ENCODE results near the gene BMP7. TPM values are rescaled to one million over a fixed set of nuclear protein-coding genes. Genes with fewer than 3 reads are reported as not detected.

Gene BMP7
- total and polyA plus RNA-seq, 2 donors (not counting 3 experiments of a cell fraction or from before 2014, with no cell fraction given), result not detected

GRCh38 chr20:57199656-57200405, 66.6 kb downstream of the BMP7 start:
- BruUV-seq (replicated peaks), result no TSS peak
- no peaks in the 10 kb centered on the region for H3K79me2 ChIP-seq (ENCODE audit: control insufficient read depth, insufficient read depth, low read length)
- intact Hi-C loops (cut with micrococcal nuclease) (no loop called here), dilution Hi-C loops (cut with MboI; ENCODE audit: extremely low pct_ligation_motif_present, low sequenced_read_pairs) (no loop called here)
- H3K36me3 ChIP-seq (ENCODE audit: control insufficient read depth in 2 of 2, extremely low read depth in 1 of 2, insufficient read depth in 2 of 2, low read length in 2 of 2), result no peaks in the 10 kb centered on the region
- no peaks in the 10 kb centered on the region for H4K20me1 ChIP-seq (replicated peaks; ENCODE audit: control insufficient read depth, extremely low read depth, insufficient read depth, low read length)
- TF ChIP-seq CTCF (IDR thresholded peaks at IDR 0.05; ENCODE audit: extremely low read depth in 1 of 2, insufficient read depth in 1 of 2, low read depth in 1 of 2, low read length in 2 of 2) (no peak), EZH2 (IDR thresholded peaks at IDR 0.05; ENCODE audit: borderline replicate concordance, low read depth, low read length, severe bottlenecking) (no peak), FOS (IDR thresholded peaks at IDR 0.05; ENCODE audit: borderline replicate concordance, insufficient read depth, low read length) (no peak), MYC (IDR thresholded peaks at IDR 0.05; ENCODE audit: low read depth, low read length) (no peak), POLR2A (IDR thresholded peaks at IDR 0.05; ENCODE audit: low read depth, low read length) (no peak), POLR2AphosphoS5 (IDR thresholded peaks at IDR 0.05; ENCODE audit: insufficient read depth, low read depth, low read length) (no peak), JUN (IDR thresholded peaks at IDR 0.05; ENCODE audit: borderline replicate concordance, insufficient read depth, insufficient read length, low read depth) (no peak), GATA2 (IDR thresholded peaks at IDR 0.05; ENCODE audit: insufficient read depth, insufficient read length, low read depth, low read length) (no peak)
- POLR2A ChIA-PET, result no interaction called here
- no peak for FAIRE-seq
- H2AFZ ChIP-seq (ENCODE audit: low read depth, low read length), result no peak overlapping the region
- no peaks in the 10 kb centered on the region for H3K9me1 ChIP-seq (replicated peaks; ENCODE audit: control insufficient read depth, extremely low read depth, insufficient read depth, low read length)
- H3K27me3 ChIP-seq (ENCODE audit: control insufficient read depth in 2 of 2, insufficient read depth in 2 of 2, low read length in 2 of 2), result no peaks in the 10 kb centered on the region
- no peak overlapping the region for H3K4me2 ChIP-seq (ENCODE audit: insufficient read depth, low read length)
- no peak for DNase-seq (ENCODE audit: low read depth, low spot score)
- H3K4me3 ChIP-seq (replicated peaks in 1 of 3; ENCODE audit: insufficient read depth in 1 of 3, low read depth in 1 of 3, low read length in 3 of 3), result no peak overlapping the region
- H3K9me3 ChIP-seq (replicated peaks; ENCODE audit: control insufficient read depth, insufficient read depth, low read length), result peaks cover 3% of the 10 kb centered on the region
- CTCF ChIA-PET, result no interaction called here
- H3K27ac ChIP-seq (ENCODE audit: insufficient read depth, low read depth, low read length), result no peak overlapping the region
- no peaks in the 10 kb centered on the region for H3K4me1 ChIP-seq (ENCODE audit: control insufficient read depth, extremely low read depth, insufficient read depth, low read length)
- no peak overlapping the region for H3K9ac ChIP-seq (replicated peaks; ENCODE audit: extremely low read depth, insufficient read depth, low read length)

Data from endothelial cell of umbilical vein (primary cell).